CD14-positive monocyte (primary cell): ENCODE results near the gene MPRIP. TPM values are rescaled to one million over a fixed set of nuclear protein-coding genes. Genes with fewer than 3 reads are reported as not detected.
A peak's percentile ranks its signal among the peaks of the same experiment; 100 is the strongest.

Experiments
- DNase-seq, 3 donors: peaks; one replicate each; pipeline ENCODE4 v3.0.0-alpha.2; 2011 to 2022
- H2AFZ ChIP-seq: 2 replicates; pipeline ENCODE4 v1.6.0; 2012; ENCODE audit warnings: mild to moderate bottlenecking, low read depth, low read length, inconsistent platforms; ENCODE audit not compliant: insufficient read depth, poor library complexity, severe bottlenecking
- H3K27ac ChIP-seq, 2 donors: 1 replicate in 1 of 2; 2 replicates in 1 of 2; pipeline ENCODE4 v1.5.1; 2012 to 2013; ENCODE audit warnings: low read length in 2 of 2, control low read depth in 1 of 2, inconsistent platforms in 1 of 2, low read depth in 1 of 2, mild to moderate bottlenecking in 1 of 2
- H3K27me3 ChIP-seq, 2 donors: one replicate each; pipeline versions ENCODE4 v1.6.0 to v1.6.1; 2011 to 2013; ENCODE audit warnings: low read length in 2 of 2; ENCODE audit not compliant: control insufficient read depth in 2 of 2, insufficient read depth in 2 of 2
- H3K36me3 ChIP-seq, 2 donors: replicated peaks in 1 of 2; 1 replicate in 1 of 2; 2 replicates in 1 of 2; pipeline versions ENCODE4 v1.5.1 to v1.6.1; 2012 to 2013; ENCODE audit warnings: low read length in 2 of 2, control low read depth in 1 of 2, inconsistent platforms in 1 of 2, mild to moderate bottlenecking in 1 of 2; ENCODE audit not compliant: insufficient read depth in 2 of 2, control insufficient read depth in 1 of 2
- H3K4me1 ChIP-seq, 2 donors: 1 replicate in 1 of 2; 2 replicates in 1 of 2; pipeline versions ENCODE4 v1.5.1 to v1.6.1; 2012 to 2013; ENCODE audit warnings: low read length in 2 of 2, control low read depth in 1 of 2, inconsistent platforms in 1 of 2, mild to moderate bottlenecking in 1 of 2, moderate library complexity in 1 of 2; ENCODE audit not compliant: insufficient read depth in 2 of 2, control insufficient read depth in 1 of 2
- H3K4me2 ChIP-seq: replicated peaks from 2 replicates; pipeline ENCODE3; 2012; ENCODE audit warnings: low read length, moderate library complexity, mild to moderate bottlenecking; ENCODE audit not compliant: poor library complexity, severe bottlenecking; ENCODE audit errors: extremely low read depth
- H3K4me3 ChIP-seq, 3 experiments: fragments of 200-600 bp in 1 of 3; sonication (generic) in 1 of 3; replicated peaks in 1 of 3; 1 replicate in 2 of 3; 2 replicates in 1 of 3; pipeline ENCODE4 v1.5.1; 2011 to 2013; ENCODE audit warnings: low read length in 3 of 3, mild to moderate bottlenecking in 3 of 3, control low read depth in 2 of 3, low read depth in 2 of 3, inconsistent platforms in 1 of 3, moderate library complexity in 1 of 3
- H3K79me2 ChIP-seq: 2 replicates; pipeline ENCODE4 v1.6.0; 2012; ENCODE audit warnings: mild to moderate bottlenecking, control low read depth, inconsistent platforms, low read length, moderate library complexity; ENCODE audit not compliant: insufficient read depth
- H3K9ac ChIP-seq: 2 replicates; pipeline ENCODE4 v1.6.0; 2017; ENCODE audit warnings: low read length, mild to moderate bottlenecking; ENCODE audit not compliant: insufficient read depth, poor library complexity, severe bottlenecking
- H3K9me3 ChIP-seq, 2 donors: replicated peaks in 1 of 2; 1 replicate in 1 of 2; 2 replicates in 1 of 2; pipeline versions ENCODE4 v1.5.1 to v1.6.1; 2012 to 2013; ENCODE audit warnings: low read length in 2 of 2, control low read depth in 1 of 2; ENCODE audit not compliant: control insufficient read depth in 1 of 2, insufficient read depth in 1 of 2
- H4K20me1 ChIP-seq: 2 replicates; pipeline ENCODE4 v1.6.0; 2012; ENCODE audit warnings: mild to moderate bottlenecking, low read length, control low read depth, moderate library complexity; ENCODE audit not compliant: insufficient read depth
- H3K27ac Mint-ChIP-seq, 7 donors: one replicate each; pipeline ENCODE4 v1.8.0; 2020; ENCODE audit warnings: mild to moderate bottlenecking in 7 of 7, mixed read lengths in 7 of 7, moderate library complexity in 6 of 7, inconsistent platforms in 2 of 7
- H3K27me3 Mint-ChIP-seq, 3 donors: one replicate each; pipeline ENCODE4 v1.8.0; 2021 to 2022; ENCODE audit warnings: low read depth in 3 of 3, mild to moderate bottlenecking in 3 of 3, mixed read lengths in 3 of 3, moderate library complexity in 3 of 3, inconsistent platforms in 1 of 3
- H3K36me3 Mint-ChIP-seq, 2 donors: one replicate each; pipeline ENCODE4 v1.8.0; 2020; ENCODE audit warnings: mixed read lengths in 2 of 2, inconsistent platforms in 1 of 2, mild to moderate bottlenecking in 1 of 2
- H3K4me1 Mint-ChIP-seq: one replicate; pipeline ENCODE4 v1.8.0; 2020; ENCODE audit warnings: mild to moderate bottlenecking, mixed read lengths
- H3K4me3 Mint-ChIP-seq, 2 donors: one replicate each; pipeline ENCODE4 v1.8.0; 2020; ENCODE audit warnings: mild to moderate bottlenecking in 2 of 2, mixed read lengths in 2 of 2, moderate library complexity in 1 of 2
- H3K9me3 Mint-ChIP-seq, 7 donors: one replicate each; pipeline ENCODE4 v1.8.0; 2020 to 2022; ENCODE audit warnings: mixed read lengths in 7 of 7, mild to moderate bottlenecking in 6 of 7, moderate library complexity in 6 of 7, inconsistent platforms in 2 of 7
- CTCF ChIP-seq: fragments of 200-600 bp; IDR thresholded peaks from one replicate; pipeline ENCODE4 v1.8.0; 2022; ENCODE audit warnings: antibody characterized with exemption, mild to moderate bottlenecking
- WGBS: methylation state at CpG from one replicate; pipeline ENCODE4 v1.1.5; 2013; ENCODE audit warnings: missing lambda C conversion rate; ENCODE audit not compliant: insufficient coverage; 5-methylcytosine and 5-hydroxymethylcytosine counted together
- intact Hi-C, 2 donors: fragments of 100-400 bp; cut with micrococcal nuclease; formaldehyde crosslinking; loops; one replicate each; pipeline versions ENCODE4 v1.15.0 to v1.15.1; 2023
- polyA plus RNA-seq, 3 donors: library from polyadenylated mRNA; depleted of rRNA in 1 of 3; unstranded in 2 of 3; stranded (reverse) in 1 of 3; fragments of 300-500 nt in 2 of 3; fragments of >200 nt in 1 of 3; fragmentation: Illumina TruSeq in 2 of 3; gene quantifications; 1 replicate in 2 of 3; 2 replicates in 1 of 3; pipeline ENCODE4 v1.2.3, GENCODE V29; 2012 to 2021

MPRIP gene
- polyA plus RNA-seq, 3 donors = 2.0 to 48.7 (median 2.5) TPM

DNA sequence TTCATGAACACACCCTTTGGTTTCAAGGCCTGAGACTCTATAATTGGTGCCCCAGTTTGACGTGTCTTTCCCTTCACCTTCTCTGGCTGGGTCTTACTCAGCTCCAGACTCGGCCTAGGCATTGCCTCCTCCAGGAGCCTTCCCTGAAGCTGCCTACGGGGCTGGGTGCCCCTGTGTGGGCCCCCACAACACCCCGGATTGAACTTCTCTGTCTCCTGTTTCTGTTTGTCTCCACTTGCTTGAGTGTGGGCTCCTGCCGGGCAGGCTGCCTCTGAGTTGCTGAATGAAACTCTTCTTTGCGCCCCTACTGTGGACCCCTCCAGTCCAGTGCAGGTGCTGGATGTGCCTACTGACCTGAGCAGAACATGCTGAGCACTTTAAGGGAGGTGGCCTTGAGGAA lies 2.3 kb upstream of the MPRIP start:
- H3K36me3 ChIP-seq = no peaks in the 10 kb centered on the region
- no peak overlapping the region for H3K4me2 ChIP-seq
- peaks cover 0 to 4% (median 0%) of the 10 kb centered on the region in 7 donors for H3K9me3 Mint-ChIP-seq
- peaks cover 40 to 46% of the 10 kb centered on the region in 2 donors for H3K4me1 ChIP-seq
- no peak for DNase-seq
- peaks cover 19% of the 10 kb centered on the region for H3K79me2 ChIP-seq
- H3K27me3 ChIP-seq = peaks cover 0 to 10% of the 10 kb centered on the region in 2 donors
- H3K27me3 Mint-ChIP-seq = peaks cover 18 to 29% (median 25%) of the 10 kb centered on the region in 3 donors
- H3K27ac ChIP-seq = no peak overlapping the region
- 79% methylated on average over 4 of the region's 6 CpGs for WGBS
- no peaks in the 10 kb centered on the region for H3K9me3 ChIP-seq
- H3K27ac Mint-ChIP-seq = peak overlapping the region in 1 of 7 donors; percentile 24
- H4K20me1 ChIP-seq = peaks cover 19% of the 10 kb centered on the region
- no peak overlapping the region for H2AFZ ChIP-seq
- no peak for TF ChIP-seq CTCF
- intact Hi-C loops = loop anchor here in 1 of 2 donors (10.0 kb wide), 1 partner anchor 195 kb away; the partner anchor contains the start of gene FLCN
- peaks cover 41% of the 10 kb centered on the region for H3K4me1 Mint-ChIP-seq
- no peak overlapping the region for H3K4me3 ChIP-seq
- H3K4me3 Mint-ChIP-seq = no peak overlapping the region
- no peak overlapping the region for H3K9ac ChIP-seq
- H3K36me3 Mint-ChIP-seq = peaks cover 2 to 5% of the 10 kb centered on the region in 2 donors

DNA sequence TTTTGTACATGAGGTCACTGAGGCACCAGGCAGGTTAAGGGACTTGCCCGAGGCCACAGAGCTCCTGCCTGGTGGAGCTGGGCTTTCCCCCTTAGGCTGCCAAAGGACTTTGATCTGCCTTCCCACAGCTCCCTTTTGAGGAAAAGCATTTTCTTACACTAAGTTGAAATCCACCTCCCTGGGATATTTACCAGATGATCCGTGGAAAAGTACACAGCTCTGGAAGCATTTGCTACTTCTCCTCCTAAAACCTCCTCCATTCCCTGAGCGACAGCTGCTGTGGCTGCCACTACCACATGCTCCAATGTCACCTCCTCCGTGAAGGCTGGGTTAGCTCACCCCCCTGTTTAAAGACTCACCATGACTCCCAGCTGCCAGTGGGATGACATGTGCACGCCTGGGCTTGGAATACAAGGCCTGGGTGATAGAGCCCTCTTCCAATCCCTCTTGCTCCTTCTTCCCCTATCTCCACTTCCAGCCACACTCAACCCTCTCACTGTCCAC lies 1.2 kb upstream of the MPRIP start:
- intact Hi-C loops = loop anchor here in 1 of 2 donors (10.0 kb wide), 1 partner anchor 194 kb away; the partner anchor contains the start of gene FLCN
- no peak overlapping the region for H3K4me3 ChIP-seq
- Mint-ChIP-seq H3K4me3 (peak overlapping the region; percentile 49 to 58), H3K4me1 (peaks cover 47% of the 10 kb centered on the region), H3K27ac (no peak overlapping the region), H3K9me3 (peaks cover 0 to 4% (median 0%) of the 10 kb centered on the region in 7 donors), H3K27me3 (peaks cover 18 to 27% (median 24%) of the 10 kb centered on the region in 3 donors), H3K36me3 (peaks cover 2 to 5% of the 10 kb centered on the region in 2 donors)
- H4K20me1 ChIP-seq = peaks cover 31% of the 10 kb centered on the region
- no peak for TF ChIP-seq CTCF
- H3K9me3 ChIP-seq = no peaks in the 10 kb centered on the region
- peaks cover 30% of the 10 kb centered on the region for H3K79me2 ChIP-seq
- no peak for DNase-seq
- 81% methylated on average over 4 of the region's 5 CpGs for WGBS
- no peaks in the 10 kb centered on the region for H3K36me3 ChIP-seq
- peaks cover 46 to 53% of the 10 kb centered on the region in 2 donors for H3K4me1 ChIP-seq
- H3K27me3 ChIP-seq = peaks cover 0 to 10% of the 10 kb centered on the region in 2 donors
- no peak overlapping the region for H3K4me2 ChIP-seq
- H3K9ac ChIP-seq = no peak overlapping the region
- no peak overlapping the region for H3K27ac ChIP-seq
- no peak overlapping the region for H2AFZ ChIP-seq
